NK-92 (cell line): Measurements from ENCODE around the gene POLR2E.

Experiments used
- DNase-seq: peaks from one replicate; lab custom pipeline; 2025; ENCODE audit not compliant: unreplicated experiment; lab: John Stamatoyannopoulos, UW

The POLR2E gene

DNA sequence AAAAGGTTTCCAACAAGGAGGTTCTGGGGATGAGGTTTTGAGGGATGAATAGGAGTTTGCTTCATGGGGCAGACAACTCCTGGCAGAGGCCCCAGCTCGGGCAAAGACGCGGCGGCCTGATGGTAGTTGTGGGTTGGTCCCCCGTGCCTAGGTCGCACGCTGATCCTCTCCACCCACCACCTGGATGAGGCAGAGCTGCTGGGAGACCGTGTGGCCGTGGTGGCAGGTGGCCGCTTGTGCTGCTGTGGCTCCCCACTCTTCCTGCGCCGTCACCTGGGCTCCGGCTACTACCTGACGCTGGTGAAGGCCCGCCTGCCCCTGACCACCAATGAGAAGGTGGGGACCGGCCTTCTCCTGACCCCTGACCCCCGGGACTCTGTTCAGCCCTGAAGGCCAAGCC lies 43.4 kb downstream of the POLR2E start:
- no peak for DNase-seq

DNA sequence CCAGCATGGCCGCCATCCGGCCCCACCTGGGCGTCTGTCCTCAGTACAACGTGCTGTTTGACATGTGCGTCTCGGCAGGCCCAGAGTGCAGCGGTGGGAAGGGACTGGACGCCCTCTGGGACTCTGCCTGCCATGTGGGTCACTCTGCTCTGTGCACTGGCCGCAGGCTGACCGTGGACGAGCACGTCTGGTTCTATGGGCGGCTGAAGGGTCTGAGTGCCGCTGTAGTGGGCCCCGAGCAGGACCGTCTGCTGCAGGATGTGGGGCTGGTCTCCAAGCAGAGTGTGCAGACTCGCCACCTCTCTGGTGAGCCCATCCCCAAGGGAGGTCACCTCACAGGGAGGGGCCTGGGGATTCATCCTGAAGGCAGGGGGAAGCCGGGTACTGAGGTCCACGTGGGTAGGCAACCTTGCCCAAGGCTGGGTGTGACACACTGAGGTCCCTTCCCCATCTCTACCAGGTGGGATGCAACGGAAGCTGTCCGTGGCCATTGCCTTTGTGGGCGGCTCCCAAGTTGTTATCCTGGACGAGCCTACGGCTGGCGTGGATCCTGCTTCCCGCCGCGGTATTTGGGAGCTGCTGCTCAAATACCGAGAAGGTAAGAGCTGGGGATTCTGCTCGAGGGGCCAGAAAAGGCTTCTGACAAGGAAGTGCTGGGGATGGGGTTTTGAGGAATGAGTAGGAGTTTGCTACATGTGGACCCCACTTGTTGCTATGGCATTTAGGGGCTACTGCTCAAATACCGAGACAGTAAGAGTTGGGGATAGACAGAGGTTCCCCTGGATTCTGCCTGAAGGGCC lies 44.0 kb downstream of the POLR2E start:
- no peak for DNase-seq

DNA sequence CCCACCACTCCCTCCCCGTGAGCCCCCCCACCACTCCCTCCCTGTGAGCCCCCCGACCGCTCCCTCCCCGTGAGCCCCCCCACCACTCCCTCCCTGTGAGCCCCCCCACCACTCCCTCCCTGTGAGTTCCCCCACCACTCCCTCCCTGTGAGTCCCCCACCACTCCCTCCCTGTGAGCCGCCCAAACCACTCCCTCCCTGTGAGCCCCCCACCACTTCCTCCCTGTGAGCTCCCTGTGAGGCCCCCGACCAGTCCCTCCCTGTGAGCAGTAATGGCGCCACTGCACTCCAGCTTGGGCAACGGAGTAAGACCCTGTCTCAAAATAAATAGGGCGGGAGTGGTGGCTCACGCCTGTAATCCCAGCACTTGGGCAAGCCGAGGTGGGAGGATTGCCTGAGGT lies 45.4 kb downstream of the POLR2E start:
- DNase-seq: no peak

DNA sequence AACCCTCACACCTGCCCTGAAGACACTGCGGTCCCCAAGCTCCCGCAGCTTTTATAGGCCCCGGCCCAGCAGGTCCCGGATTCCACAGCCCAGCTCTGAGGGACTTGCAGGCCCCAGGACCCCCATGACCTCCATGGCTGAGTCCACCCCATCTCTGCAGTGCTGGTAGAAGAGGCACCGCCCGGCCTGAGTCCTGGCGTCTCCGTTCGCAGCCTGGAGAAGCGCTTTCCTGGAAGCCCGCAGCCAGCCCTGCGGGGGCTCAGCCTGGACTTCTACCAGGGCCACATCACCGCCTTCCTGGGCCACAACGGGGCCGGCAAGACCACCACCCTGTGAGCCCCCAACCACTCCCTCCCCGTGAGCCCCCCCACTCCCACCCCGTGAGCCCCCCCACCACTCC lies 46.1 kb downstream of the POLR2E start:
- no peak for DNase-seq

DNA sequence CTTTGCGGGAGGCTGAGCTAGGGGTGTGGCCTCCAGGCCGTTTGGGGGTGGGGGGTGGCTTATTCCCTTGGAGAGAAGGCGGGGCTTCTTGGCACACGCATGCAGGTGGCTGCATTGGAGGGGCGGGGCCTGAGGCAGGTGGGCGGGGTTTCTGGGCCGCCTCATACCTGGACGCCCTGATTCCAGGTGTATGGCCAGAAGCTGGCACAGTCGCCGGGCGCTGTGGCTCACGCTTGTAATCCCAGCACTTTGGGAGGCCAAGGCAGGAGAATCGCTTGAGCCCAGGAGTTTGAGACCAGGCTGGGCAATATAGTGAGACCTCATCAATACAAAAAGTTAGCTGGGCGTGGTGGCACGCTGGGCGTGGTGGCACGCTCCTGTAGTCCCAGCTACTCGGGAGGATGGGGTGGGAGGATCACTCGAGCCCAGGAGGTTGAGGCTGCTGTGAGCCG lies 47.5 kb downstream of the POLR2E start:
- DNase-seq: no peak

DNA sequence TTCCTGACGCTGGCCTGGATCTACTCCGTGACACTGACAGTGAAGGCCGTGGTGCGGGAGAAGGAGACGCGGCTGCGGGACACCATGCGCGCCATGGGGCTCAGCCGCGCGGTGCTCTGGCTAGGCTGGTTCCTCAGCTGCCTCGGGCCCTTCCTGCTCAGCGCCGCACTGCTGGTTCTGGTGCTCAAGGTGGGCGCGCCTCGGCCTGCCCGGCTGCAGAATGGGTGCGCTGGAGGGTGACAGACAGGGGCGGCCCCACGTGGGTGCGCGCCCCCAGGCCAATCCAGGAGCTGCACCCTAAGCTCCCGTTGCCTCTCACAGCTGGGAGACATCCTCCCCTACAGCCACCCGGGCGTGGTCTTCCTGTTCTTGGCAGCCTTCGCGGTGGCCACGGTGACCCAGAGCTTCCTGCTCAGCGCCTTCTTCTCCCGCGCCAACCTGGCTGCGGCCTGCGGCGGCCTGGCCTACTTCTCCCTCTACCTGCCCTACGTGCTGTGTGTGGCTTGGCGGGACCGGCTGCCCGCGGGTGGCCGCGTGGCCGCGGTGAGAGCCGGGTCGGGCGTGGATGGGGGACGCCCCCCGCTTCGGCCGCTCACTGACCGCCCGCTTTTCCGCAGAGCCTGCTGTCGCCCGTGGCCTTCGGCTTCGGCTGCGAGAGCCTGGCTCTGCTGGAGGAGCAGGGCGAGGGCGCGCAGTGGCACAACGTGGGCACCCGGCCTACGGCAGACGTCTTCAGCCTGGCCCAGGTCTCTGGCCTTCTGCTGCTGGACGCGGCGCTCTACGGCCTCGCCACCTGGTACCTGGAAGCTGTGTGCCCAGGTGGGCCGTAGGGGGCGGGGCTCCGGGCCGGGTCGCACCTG lies 48.1 kb downstream of the POLR2E start:
- DNase-seq: no peak

DNA sequence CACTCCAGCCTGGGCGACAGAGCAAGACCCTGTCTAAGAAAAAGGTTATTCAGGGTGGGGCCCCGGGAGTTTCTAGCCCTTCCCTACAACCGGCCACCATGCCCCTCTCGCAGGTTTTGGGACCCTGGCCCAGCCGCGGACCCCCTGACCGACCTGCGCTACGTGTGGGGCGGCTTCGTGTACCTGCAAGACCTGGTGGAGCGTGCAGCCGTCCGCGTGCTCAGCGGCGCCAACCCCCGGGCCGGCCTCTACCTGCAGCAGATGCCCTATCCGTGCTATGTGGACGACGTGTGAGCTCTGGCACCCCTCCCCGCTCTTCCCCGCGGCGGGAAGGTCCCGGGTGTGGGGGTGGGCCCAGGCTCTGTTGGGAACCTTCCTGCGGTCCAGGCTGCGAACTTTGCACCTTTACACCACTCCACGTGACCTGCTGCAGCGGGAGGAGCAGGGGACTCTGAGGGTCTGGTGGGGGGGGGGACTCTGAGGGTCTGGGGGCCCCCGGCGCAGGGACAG lies 49.0 kb downstream of the POLR2E start:
- no peak for DNase-seq

DNA sequence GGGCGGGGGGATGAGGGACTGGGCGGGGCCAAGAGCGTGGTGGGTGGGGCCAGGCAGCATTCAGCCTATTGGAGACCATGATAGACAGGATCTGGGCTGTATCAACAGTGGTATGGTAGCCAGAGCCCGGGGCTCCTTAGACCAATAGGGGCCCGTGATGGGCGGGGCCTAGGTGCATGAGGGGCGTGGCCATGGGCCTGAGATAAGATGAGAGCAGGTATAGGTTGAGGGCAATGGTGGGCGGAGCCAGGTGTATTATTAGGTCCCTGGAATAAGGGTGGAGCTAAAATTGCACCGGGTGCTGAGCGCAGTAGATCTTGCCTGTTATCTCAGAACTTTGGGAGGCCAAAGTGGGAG lies 50.0 kb downstream of the POLR2E start:
- DNase-seq: no peak

DNA sequence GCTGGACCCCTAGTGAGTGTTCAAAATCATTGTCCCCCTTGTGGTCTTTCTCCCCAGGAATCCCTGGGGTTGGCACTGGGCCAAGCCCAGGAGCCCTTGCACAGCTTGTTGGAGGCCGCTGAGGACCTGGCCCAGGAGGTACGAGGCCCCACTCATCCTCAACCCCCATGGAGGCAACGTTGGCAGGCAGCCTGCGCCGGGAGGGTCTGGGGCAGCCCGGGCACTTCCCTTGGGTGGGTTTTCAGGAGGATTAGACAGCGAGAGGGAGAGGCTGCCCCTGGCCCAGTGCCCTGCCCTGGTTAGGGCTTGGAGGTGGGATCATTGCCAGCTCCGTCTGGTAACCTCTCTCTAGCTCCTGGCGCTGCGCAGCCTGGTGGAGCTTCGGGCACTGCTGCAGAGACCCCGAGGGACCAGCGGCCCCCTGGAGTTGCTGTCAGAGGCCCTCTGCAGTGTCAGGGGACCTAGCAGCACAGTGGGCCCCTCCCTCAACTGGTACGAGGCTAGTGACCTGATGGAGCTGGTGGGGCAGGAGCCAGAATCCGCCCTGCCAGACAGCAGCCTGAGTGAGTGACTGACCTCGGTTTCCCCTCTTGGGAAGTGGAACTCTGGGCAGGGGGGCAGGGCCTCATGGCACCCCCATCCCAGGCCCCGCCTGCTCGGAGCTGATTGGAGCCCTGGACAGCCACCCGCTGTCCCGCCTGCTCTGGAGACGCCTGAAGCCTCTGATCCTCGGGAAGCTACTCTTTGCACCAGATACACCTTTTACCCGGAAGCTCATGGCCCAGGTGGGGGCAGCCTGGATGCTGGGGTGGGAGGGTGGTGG lies 52.3 kb downstream of the POLR2E start:
- no peak for DNase-seq

DNA sequence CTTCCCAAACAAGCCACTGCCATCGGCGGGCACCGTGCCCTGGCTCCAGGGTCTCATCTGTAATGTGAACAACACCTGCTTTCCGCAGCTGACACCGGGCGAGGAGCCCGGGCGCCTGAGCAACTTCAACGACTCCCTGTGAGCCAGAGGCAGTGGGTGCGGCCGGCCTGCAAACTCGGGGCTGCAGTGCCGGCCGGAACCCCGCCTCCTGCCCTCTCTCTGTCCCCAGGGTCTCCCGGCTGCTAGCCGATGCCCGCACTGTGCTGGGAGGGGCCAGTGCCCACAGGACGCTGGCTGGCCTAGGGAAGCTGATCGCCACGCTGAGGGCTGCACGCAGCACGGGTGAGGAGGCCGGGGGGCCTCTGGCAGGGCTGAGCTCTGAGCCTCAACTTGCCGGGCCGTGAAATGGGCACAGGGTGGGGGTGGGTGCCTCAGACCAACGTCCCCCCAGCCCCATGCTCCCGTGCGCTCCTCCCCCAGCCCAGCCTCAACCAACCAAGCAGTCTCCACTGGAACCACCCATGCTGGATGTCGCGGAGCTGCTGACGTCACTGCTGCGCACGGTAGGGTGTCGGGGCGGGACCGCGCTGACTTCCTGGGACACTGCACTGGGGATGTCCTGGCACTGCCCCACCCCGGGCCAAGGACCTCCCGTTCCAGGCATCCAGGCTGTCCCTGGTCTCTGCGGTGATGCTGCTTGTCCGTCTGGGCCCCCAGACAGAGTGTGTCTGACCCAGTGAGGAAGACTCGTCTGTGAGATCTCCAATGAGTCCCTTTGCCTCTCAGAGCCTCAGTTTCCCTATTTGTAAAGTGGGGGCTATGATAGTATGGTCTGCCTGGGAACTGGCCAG lies 53.1 kb downstream of the POLR2E start:
- no peak for DNase-seq

DNA sequence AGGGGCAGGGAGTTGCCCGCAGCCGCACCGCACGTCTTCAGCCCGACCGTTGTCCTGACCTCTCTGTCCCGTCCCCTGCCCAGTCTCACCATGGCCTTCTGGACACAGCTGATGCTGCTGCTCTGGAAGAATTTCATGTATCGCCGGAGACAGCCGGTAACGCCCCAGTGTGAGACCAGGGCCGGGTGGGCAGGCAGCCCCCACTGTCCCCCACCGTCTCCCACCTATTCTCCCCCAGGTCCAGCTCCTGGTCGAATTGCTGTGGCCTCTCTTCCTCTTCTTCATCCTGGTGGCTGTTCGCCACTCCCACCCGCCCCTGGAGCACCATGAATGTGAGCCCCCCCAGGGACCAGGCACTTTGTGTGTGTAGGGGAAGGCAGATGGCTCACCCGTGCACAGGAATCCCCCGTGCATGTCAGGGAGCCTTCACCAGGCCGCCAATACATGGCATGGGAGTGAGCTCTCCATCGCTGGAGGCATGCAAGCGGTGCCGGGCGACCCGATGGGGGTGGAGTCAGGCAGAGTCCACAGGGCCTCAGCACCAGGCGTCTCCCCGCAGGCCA lies 53.8 kb downstream of the POLR2E start:
- no peak for DNase-seq

DNA sequence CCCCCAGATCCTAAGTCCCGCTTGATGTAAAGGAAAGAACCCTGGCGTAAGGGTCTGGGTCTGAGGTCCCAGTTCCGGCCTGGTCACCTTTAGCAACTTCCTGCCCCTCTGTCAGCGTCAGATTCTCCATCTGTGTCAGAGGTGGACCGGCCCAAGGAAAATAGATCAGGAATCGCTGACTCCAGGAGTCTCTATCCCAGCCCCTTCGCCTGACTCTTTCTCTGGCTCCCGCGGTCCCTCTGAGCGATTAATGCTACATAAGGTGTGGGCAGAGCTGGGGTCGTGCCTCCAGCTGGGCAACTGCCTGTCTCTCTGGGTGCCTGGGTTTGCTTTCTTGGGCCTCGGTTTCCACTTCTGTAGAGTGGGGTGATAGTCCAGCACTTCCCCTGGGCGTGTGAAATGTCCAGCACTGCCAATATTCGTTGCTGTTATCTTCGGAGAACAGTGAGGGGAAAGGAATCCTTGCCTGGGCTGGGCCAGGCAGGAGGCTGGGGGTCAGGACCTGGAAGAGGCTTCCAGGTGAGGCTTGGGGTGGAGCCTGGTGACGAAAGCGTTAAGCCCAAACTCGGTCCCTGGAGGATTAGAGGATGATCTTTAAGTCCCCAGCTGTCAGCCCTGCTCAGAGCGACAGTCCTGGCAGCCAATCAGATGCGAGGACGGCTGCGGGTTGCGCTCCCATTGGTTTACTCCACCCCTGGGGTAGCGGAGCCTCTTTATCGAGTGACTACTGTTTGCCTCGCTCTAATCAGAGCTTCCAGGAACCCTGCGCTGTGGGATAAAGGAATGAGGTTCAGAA lies 54.5 kb downstream of the POLR2E start:
- DNase-seq: no peak

DNA sequence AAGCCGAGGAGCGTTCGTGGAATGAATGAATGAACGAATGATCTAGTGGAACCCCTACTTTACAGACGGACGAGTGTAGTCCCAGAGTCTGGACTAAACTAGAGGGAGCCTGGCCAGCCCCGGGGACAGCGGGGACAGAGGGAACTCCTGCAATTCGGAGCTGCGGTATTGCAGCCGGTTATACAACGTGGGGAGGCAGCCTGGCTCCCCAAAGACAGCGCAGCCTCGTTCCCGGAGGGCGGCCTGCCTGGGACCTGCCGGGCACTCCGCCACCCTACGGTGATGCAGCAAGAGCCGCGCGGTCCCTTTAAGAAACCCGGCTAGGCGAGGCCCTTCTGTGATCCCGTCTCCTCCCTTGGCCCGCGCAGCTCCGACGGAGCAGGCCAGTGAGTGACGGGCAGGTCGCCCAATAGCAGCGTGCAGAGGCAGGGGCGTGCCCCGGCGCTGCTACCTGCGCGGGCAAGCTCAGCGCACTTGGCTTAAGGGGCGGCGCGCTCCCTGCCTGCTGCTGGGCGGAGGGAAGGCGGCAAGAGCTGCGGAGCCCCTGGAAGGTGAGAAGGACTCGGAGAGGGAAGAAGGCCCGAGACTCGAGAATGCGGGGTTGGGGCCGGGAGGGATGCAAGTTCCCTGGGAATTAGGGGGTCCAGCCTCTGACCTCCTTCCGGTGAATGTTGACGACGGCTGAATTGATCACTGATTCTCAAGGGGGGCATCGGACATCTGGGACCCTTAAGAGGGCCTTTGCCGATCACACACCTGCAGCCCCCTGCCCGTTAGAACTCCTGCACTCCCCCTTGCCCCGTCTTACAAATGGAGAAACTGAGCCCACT lies 55.3 kb downstream of the POLR2E start, which contains the start of gene ABCA7:
TSS of gene ABCA7 (plus strand) at position 462 of the 830 bp plus-strand sequence. CDS start 1,255 bp downstream, outside the sequence.
- peak; percentile 97 for DNase-seq

DNA sequence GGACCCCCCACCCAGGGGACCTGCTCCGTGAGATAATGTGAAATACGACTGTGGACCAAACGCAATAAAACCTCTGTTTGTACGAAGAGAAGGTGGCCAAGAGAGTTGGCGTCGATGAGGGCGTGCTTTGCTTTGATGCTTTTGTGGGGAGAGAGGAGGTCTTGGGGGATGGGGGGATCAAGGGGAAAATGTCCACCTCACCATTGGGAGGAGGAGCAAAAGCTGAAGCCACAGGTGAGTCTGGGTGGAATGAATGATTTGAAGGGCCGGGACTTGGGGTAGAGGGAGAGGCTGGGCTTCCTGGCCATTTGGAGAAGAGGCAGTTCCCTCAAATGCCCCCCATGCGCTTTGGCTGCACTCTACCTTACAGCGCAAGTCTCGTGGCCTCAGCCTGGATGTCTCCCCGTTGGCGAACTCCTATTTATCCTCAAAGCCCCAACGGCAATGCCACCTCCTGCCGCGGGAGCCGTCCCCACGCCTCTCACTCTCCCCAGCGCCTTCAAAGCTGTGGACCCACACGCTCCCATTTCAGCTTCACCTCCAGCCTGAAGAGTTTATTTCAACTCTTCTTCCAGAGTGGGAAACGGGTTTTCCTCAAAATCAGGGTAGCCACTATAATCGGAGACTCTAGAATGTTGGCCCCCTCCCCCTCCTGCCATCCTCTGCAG lies 56.1 kb downstream of the POLR2E start:
- DNase-seq: no peak

DNA sequence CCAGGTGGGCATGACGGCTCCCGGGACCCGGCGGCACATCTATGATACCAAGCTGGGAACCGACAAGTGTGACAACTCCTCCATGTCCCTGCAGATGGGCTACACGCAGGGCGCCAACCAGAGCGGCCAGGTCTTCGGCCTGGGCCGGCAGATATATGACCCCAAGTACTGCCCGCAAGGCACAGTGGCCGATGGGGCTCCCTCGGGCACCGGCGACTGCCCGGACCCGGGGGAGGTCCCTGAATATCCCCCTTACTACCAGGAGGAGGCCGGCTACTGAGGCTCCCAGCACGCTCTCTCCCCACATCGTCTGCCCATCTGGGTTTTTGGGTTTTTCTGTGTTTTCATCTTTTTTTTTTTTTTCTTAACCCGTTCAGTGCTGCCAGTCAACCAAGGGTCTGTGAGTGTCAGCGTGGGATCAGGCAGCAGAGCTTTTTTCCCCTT lies 57.5 kb downstream of the POLR2E start:
- DNase-seq: no peak
